GM19238 (cell line): ENCODE data around the gene SLC18A2.
"Not testable (repeated sequence)": the region's sequence is repeated elsewhere in the genome, so short reads cannot be mapped to it uniquely, and the experiment has no call there.

Experiments used
- DNase-seq: peaks from one replicate; pipeline ENCODE4 v3.0.0; 2011; ENCODE audit warnings: low spot score; ENCODE audit not compliant: insufficient read length

Gene SLC18A2

GRCh38 chr10:117262291-117262902 is 21.5 kb downstream of the SLC18A2 start:
- no peak for DNase-seq

- no peak for DNase-seq
These were observed 22.0 kb downstream of the SLC18A2 start for GRCh38 chr10:117262903-117263293.

DNA sequence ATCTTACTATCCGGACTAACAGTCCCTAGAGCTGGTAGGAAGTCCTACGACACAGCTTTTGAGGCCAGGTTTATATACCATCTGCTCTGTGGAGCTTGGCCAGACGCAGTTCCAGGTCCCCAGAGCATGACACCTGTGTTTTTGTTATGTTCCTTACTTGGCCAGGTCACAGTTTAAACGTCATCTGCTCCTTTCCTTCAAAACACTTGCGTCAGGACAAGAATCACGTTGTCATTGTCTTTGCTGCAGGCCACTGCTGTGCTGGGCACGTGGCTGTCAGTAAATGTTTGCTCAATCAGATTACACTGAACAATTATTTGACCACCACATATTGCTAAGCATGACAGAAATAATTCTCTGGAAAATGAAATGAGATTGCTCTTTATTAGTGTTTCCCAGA is 23.9 kb downstream of the SLC18A2 start:
- no peak for DNase-seq

DNA sequence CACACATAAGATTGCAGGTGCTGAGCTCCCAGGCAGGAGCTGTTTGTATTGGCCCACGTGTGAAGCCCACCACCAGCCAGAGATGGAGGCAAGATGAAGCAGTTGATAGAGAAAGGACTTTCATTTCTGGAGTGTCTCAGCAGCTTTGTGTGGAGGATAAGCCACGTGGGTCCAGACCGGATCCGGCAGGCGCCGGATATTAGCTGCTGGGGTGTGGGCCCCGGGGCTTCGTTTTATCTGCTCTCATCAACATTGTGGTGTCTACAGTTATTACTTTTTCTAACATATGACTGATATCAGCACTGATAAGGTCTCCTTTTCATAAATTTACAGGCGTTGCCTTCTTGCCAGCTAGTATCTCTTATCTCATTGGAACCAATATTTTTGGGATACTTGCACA is 25.5 kb downstream of the SLC18A2 start:
- no peak for DNase-seq

DNA sequence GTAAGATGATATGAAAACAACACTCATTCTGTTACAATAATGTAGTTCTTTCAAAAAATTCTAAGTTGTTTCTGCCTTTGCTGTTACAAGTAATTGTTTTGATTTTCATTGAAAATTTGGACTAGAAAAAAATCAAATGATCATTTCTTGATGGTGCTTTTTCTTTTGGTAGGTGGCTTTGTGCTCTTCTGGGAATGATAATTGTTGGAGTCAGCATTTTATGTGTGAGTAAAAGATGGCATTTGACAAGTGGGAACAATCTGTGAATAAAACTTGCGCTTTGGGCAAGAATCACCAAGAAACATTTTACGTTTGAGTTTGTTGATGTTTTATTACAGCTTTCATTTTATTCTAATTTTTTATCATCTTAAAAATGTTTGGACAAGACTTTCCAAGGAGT is 25.9 kb downstream of the SLC18A2 start:
- no peak for DNase-seq

DNA sequence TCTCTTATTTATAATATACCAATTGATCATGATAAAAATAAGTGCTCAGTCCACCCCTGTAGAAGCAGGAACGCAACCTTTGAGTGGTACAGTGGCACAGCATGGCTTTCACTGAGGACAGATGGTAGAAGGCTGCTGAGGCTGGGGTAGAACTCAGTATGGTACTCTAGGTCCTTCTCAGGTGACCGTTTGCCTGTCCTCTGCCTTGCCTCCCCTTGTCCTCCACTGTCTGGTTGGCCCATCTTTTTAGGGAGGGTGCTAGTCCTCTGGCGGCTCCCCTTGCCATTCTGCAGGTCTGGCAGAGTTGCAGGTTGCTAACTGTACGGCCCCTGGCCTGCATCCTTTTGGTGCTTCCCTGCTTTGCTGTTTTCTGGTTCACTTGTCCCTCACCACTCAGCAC is 27.3 kb downstream of the SLC18A2 start:
- no peak for DNase-seq

- DNase-seq = no peak
These were observed 28.0 kb downstream of the SLC18A2 start for GRCh38 chr10:117268907-117269306.

DNA sequence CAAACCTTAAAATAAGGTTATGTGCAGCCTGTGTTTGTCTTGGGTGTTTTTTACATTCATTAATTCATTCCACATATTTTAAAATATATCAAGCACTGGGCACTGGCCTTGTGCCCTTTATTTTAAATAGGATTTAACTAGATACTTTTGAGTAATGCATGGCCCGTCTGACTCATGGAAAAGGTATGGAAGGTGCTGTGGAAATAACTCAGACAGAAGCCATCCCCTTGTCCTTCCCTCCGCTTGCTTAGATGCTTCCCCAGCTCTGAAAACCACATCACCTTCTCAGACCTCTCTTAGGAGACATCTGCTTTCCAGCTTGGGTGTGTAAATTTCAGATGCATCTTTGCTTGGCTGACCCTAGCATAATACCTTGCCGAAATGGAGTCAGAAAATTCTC is 30.5 kb downstream of the SLC18A2 start:
- no peak for DNase-seq

- no peak for DNase-seq
These were observed 31.5 kb downstream of the SLC18A2 start for GRCh38 chr10:117272195-117273076.

- no peak for DNase-seq
These were observed 33.1 kb downstream of the SLC18A2 start for GRCh38 chr10:117273980-117274379.

DNA sequence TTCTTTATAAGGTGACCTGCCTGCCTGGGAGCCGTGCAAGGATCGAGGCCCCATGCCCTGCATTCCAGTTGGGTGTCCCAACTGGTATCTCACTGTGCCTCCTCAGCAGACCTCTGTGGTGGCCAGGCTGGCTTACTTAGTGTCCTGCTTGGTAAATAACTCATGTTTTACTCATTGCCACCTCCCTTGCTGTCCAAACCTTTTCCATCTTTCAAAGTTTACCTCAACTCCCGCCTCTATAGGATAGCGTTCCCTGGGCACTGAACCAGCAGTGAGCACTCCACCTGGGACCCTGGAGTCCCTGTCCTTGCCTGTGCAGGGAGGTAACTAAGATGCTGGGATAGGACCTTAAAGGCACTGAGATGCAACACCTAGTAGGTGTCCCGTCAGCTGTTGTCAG is 33.6 kb downstream of the SLC18A2 start:
- no peak for DNase-seq

- no peak for DNase-seq
These were observed 34.2 kb downstream of the SLC18A2 start for GRCh38 chr10:117275121-117275520.

DNA sequence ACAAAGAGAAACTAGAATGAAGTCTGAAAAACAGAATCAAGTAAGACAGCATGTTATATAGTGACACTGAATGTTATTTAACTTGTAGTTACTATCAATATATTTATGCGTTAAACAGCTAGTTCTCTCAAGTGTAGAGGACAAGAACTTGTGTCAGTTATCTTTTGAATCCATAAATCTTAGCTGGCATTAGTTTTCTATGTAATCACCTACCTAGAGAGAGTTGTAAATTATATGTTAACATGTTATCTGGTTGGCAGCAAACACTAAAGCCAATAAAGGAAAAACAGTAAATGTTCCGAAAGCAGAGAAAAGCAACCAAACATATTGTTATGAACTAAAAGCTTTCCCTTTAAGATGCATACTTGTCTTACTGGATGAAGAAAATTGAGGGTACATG is 36.8 kb downstream of the SLC18A2 start:
- DNase-seq = no peak

DNA sequence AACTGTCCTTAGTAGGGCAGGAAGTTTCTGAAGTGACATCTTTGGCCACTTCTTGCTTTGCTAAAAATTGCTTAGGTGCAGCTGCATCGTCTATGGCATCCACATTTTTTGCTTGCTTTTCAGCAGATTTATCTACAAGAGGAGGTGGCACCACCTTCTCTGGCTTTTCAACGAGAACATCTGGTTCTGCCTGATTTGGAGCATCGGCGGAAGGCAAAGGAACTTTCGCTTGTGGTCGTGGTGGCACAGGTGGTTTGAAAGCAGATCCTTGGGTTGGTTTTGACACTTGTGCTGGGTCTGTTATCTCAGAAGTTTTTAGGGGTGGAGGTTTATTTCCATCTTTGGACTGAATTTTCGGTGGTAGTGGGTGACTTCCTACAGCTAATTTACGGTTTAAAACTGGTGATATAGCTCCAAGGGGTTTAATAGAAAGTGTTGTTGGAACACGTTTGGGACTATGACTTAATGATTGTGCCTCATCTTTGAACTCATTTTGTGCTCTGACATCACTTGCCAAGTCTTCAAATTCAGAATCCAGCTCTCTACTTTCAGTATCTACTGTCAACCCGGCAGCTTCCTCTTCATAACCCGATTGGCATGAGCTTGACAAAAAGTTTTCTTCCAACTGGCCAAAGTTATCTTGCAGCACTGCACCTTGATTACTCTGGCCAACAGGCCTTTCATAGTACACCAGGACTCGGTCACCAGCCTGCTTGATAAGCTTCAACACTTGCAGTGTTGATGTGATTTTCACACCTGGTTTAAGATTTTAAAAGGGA is 44.0 kb downstream of the SLC18A2 start:
- DNase-seq = no peak

- DNase-seq = not testable (repeated sequence)
These were observed 50.0 kb downstream of the SLC18A2 start for GRCh38 chr10:117290872-117291271.

GRCh38 chr10:117294039-117294645 is 53.2 kb downstream of the SLC18A2 start:
- no peak for DNase-seq

GRCh38 chr10:117294735-117295134 is 53.8 kb downstream of the SLC18A2 start:
- DNase-seq = no peak

DNA sequence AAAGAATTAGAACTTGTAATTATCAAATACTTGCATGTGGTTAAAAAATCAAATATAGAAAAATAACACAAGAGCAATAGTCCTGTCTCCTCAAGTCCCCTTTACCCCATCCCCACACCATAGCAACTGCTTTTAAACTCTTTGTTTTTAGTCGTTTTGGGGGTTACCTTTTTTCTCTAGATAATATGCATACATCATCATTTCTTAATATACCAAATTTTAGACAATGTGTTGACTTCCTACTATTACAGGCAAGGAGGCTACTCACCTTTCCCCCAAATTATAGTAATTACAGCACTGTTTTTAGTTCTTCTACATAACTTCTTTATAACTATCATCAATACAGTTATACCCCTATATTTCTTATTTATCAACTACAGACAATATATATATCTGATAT is 57.3 kb downstream of the SLC18A2 start:
- no peak for DNase-seq

DNA sequence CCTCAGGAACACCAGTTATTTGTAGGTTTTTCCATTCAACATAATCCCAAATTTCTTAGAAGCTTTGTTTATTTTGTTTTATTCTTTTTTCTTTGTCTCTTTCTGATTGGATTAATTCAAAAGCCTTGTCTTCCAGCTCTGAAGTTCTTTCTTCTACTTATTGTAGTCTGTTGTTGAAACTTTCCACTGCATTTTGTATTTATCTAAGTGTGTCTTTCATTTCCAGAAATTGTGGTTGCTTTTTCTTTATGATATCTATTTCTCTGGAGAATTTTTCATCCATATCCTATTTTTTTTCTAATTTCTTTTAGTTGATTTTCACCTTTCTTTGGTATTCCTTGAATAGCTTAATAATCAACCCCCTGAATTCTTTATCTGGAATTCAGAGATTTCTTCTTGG is 58.5 kb downstream of the SLC18A2 start:
- DNase-seq = no peak

- DNase-seq = no peak
These were observed 59.8 kb downstream of the SLC18A2 start for GRCh38 chr10:117300671-117301070.

DNA sequence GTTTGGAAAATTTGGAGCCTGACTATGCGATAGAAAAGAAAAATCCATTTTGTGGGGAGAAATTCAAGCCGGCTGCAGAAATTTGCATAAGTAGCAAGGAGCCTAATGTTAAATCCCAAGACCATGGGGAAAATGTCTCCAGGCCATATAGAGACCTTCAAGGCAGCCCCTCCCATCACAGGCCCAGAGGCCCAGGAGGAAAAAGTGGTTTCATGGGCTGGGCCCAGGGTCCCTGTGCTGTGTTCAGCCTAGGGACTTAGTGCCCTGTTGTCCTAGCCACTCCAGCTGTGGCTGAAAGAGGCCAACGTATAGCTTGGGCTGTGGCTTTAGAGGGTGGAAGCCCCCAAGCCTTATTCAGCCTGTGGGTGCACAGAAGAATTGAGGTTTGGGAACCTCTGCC is 62.5 kb downstream of the SLC18A2 start:
- not testable (repeated sequence) for DNase-seq

- no peak for DNase-seq
These were observed 65.8 kb downstream of the SLC18A2 start for GRCh38 chr10:117306674-117307073.
